Measurements from ENCODE around the gene ITIH5.

- TF ChIP-seq, protein P1, sequence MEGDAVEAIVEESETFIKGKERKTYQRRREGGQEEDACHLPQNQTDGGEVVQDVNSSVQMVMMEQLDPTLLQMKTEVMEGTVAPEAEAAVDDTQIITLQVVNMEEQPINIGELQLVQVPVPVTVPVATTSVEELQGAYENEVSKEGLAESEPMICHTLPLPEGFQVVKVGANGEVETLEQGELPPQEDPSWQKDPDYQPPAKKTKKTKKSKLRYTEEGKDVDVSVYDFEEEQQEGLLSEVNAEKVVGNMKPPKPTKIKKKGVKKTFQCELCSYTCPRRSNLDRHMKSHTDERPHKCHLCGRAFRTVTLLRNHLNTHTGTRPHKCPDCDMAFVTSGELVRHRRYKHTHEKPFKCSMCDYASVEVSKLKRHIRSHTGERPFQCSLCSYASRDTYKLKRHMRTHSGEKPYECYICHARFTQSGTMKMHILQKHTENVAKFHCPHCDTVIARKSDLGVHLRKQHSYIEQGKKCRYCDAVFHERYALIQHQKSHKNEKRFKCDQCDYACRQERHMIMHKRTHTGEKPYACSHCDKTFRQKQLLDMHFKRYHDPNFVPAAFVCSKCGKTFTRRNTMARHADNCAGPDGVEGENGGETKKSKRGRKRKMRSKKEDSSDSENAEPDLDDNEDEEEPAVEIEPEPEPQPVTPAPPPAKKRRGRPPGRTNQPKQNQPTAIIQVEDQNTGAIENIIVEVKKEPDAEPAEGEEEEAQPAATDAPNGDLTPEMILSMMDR (IDR thresholded peaks at IDR 0.05): no peak
- TF ChIP-seq POLR2A (IDR thresholded peaks at IDR 0.05): no peak
Measured at GRCh38 chr10:7589748-7590147, 77.0 kb downstream of the ITIH5 start.
